HG02870 (cell line): ENCODE results near the gene POLE2.
"Not testable (repeated sequence)": the region's sequence is repeated elsewhere in the genome, so short reads cannot be mapped to it uniquely, and the experiment has no call there.

Source experiments
- ATAC-seq: cut with Tn5 transposase; IDR thresholded peaks from one replicate; pipeline ENCODE4 v1.9.1; 2021; ENCODE audit warnings: mild to moderate bottlenecking, moderate library complexity; ENCODE audit not compliant: unreplicated experiment

Gene POLE2

GRCh38 chr14:49670475-49670874 is 17.5 kb downstream of the POLE2 start:
- ATAC-seq: no peak

GRCh38 chr14:49659526-49660455 is 28.2 kb downstream of the POLE2 start:
- no peak for ATAC-seq

DNA sequence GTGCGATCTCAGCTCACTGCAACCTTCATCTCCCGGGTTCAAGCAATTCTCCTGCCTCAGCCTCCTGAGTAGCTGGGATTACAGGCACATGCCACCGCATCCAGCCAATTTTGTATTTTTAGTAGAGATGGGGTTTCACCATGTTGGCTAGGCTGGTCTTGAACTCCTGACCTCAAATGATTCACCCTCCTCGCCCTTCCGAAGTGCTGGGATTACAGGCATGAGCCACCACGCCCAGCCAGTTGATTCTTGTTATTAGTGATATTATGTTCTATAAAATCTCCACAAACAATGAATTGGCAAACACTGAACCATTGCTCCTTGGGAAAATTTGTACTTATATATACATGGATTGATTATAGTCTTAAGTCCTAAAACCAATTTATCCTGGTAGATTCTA is 30.5 kb downstream of the POLE2 start:
- not testable (repeated sequence) for ATAC-seq

DNA sequence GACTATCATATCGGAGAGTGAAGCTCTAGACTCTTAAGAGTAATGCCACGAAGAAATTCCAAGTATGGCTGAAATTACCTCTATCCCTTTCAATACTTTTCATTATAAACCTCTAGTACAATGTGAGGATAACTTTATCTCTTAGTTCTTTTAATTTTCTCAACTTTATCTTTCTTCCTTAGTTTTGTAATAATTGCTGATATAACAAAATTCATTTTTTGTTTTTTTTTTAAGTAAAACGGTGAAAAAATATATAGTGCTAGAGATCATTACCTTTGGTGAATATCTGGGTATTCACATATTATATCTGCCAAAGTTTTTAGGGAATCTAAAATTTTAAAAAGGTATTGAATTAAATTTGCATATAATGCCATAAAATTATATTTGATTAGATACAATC is 33.5 kb downstream of the POLE2 start:
- no peak for ATAC-seq

GRCh38 chr14:49653508-49653907 is 34.5 kb downstream of the POLE2 start:
- ATAC-seq: no peak

DNA sequence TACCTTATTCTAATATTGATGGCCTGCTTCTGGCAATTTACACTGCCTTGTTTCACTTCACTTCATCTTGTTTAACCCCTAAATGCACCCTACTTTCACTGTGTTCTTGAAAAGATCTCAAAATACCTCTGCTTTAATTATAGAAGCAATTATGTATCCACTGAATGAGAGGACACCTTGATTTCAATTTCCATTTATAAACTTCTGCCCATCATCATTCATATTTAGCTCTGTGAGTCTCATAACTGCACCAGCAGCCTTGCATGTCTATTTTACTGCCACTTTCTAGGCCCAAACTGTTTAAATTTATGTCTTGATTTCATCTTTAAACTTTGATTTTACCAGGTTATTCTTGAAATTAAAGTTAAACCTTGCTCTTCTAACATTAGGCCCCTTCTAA is 45.9 kb downstream of the POLE2 start:
- ATAC-seq: no peak

DNA sequence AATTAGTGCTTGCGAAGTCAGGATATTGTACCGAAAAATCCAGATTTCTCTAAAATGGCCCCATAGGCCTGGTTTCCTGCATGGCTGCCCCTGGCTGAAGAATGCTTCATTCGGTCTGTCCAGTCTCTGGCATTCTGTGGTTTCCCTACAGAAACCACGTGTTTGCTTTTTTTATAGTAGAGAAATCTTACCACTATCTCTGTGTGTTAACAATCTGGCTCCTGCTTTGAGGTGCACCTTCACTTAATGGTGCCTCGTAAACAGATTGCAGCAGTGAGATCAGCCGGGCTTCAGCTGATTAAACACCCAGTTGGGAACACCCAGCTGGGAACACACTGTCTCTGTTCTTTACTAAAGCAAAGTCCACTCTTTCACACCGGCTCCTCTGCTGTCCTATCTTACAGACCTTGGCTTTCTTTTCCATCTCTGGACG is 46.3 kb downstream of the POLE2 start:
- no peak for ATAC-seq

GRCh38 chr14:49640540-49641417 is 47.2 kb downstream of the POLE2 start:
- no peak for ATAC-seq

GRCh38 chr14:49637534-49638078 is 50.4 kb downstream of the POLE2 start:
- no peak for ATAC-seq

DNA sequence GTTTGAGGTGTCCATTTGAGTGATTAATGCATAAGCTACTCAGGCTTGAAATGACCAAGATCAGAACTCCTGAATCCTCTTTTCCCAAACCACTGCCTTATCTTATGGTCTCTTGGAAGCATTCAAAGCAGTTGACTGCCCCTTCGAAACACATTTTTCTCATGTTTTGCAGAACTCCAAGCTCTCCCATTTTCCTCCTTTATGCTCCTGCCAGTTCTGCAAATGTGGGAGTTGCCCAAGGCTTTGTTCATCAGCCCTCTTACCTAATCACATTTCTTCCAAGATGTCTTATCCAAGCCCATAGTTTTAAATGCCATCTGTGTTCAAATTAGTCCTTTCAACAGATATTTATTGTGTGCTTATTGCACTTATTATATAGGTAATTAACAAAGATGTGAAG is 51.1 kb downstream of the POLE2 start:
- ATAC-seq: no peak

- peak; percentile 22 for ATAC-seq
Measured at GRCh38 chr14:49634547-49635334, 53.3 kb downstream of the POLE2 start, which contains the start of gene DNAAF2. DNAAF2 (minus strand) TSS chr14:49635244; CDS start chr14:49635149, 95 bp downstream.

DNA sequence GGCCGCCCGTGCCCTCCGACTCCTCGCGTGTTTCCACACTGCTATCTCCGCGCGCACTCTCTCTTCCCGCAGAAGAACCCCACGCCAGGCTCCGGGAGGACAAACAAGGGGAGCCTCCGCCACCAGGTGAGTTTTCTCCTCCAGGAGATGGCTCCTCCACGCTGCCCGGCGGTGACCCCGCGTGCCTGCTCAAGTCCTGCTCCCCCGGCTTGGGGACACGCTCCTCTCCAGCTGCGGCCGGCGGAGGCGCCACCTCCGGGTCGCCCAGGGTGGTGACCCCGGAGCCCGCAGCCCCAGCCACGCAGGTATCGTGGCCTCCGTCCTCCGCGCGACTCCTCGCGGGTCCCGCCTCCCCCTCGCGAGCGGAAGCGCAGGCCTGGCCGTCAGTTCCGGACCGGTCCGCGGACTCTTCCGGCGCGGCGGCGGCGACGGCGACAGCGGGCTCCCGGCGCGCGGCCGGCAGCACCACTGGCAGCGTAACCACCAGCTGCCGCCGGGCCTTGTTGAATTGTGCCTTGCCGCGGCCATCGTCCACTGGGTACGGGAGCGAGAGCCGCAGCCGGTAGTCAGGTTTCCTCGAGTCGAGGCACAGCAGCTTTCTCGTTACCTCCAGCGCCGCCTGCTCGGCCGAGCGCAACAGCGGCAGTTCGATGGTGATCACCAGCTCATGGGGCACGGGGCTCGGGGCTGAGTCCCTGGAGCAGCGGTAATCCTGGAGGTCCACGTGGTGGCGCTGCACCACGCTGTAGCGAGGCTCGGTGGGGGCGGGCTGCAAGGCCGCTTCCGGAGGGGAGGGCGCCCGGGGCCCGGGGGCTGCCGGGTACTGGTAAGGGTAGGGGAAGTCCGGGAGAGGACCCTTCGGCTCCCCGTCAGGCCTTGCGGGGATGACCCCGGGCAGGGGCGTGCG is 54.1 kb downstream of the POLE2 start:
- ATAC-seq: peak; percentile 67

- ATAC-seq: no peak
Measured at GRCh38 chr14:49623941-49624839, 63.8 kb downstream of the POLE2 start.

- no peak for ATAC-seq
Measured at GRCh38 chr14:49623387-49623786, 64.6 kb downstream of the POLE2 start.

DNA sequence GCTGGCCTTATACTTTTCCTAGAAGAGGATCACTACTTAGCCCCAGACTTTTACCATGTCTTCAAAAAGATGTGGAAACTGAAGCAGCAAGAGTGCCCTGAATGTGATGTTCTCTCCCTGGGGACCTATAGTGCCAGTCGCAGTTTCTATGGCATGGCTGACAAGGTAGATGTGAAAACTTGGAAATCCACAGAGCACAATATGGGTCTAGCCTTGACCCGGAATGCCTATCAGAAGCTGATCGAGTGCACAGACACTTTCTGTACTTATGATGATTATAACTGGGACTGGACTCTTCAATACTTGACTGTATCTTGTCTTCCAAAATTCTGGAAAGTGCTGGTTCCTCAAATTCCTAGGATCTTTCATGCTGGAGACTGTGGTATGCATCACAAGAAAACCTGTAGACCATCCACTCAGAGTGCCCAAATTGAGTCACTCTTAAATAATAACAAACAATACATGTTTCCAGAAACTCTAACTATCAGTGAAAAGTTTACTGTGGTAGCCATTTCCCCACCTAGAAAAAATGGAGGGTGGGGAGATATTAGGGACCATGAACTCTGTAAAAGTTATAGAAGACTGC is 65.9 kb downstream of the POLE2 start:
- ATAC-seq: no peak

- ATAC-seq: peak; percentile 23
Measured at GRCh38 chr14:49621114-49621881, 66.7 kb downstream of the POLE2 start.
